ENCODE results near the gene UBL3.

The UBL3 gene

GRCh38 chr13:29855784-29856183 is 5.4 kb upstream of the UBL3 start:
- no peak for DNase-seq

- no peak for DNase-seq
These were observed 4.6 kb upstream of the UBL3 start for GRCh38 chr13:29855009-29855408.

GRCh38 chr13:29853131-29853530 is 2.7 kb upstream of the UBL3 start:
- no peak for DNase-seq

GRCh38 chr13:29852472-29853054 is 2.1 kb upstream of the UBL3 start:
- DNase-seq = no peak

- no peak for DNase-seq
These were observed 645 bp downstream of the UBL3 start for GRCh38 chr13:29849731-29850212.

- DNase-seq = peak; percentile 17
These were observed 1.3 kb downstream of the UBL3 start for GRCh38 chr13:29849071-29849631.

GRCh38 chr13:29847501-29847983 is 2.9 kb downstream of the UBL3 start:
- DNase-seq = no peak

GRCh38 chr13:29846475-29847256 is 3.8 kb downstream of the UBL3 start:
- no peak for DNase-seq

- no peak for DNase-seq
These were observed 4.9 kb downstream of the UBL3 start for GRCh38 chr13:29845440-29846056.

GRCh38 chr13:29844441-29844840 is 6.0 kb downstream of the UBL3 start:
- no peak for DNase-seq

- no peak for DNase-seq
These were observed 9.8 kb downstream of the UBL3 start for GRCh38 chr13:29840585-29840984.

- DNase-seq = no peak
These were observed 14.9 kb downstream of the UBL3 start for GRCh38 chr13:29835280-29836061.

- no peak for DNase-seq
These were observed 17.6 kb downstream of the UBL3 start for GRCh38 chr13:29832761-29833298.

- DNase-seq = no peak
These were observed 20.4 kb downstream of the UBL3 start for GRCh38 chr13:29830000-29830399.

- no peak for DNase-seq
These were observed 31.3 kb downstream of the UBL3 start for GRCh38 chr13:29819143-29819542.

- no peak for DNase-seq
These were observed 32.6 kb downstream of the UBL3 start for GRCh38 chr13:29817604-29818378.

GRCh38 chr13:29816715-29817114 is 33.7 kb downstream of the UBL3 start:
- DNase-seq = no peak

- DNase-seq = no peak
These were observed 35.1 kb downstream of the UBL3 start for GRCh38 chr13:29815336-29815735.

- DNase-seq = no peak
These were observed 39.5 kb downstream of the UBL3 start for GRCh38 chr13:29810898-29811297.

GRCh38 chr13:29810145-29810742 is 40.2 kb downstream of the UBL3 start:
- no peak for DNase-seq

- no peak for DNase-seq
These were observed 42.2 kb downstream of the UBL3 start for GRCh38 chr13:29808264-29808663.

Data from stimulated activated naive CD4-positive, alpha-beta T cell treated with Interleukin-2 at 50 U/mL for 16 hours (primary cell).